Measurements from ENCODE around the gene IGF2.
A peak's percentile ranks its signal among the peaks of the same experiment; 100 is the strongest.

Gene IGF2

GRCh38 chr11:2102132-2102882, 36.9 kb downstream of the IGF2 start:
- no peak for DNase-seq

GRCh38 chr11:2101171-2101675, 38.0 kb downstream of the IGF2 start:
- DNase-seq, result no peak

GRCh38 chr11:2100361-2101170, 38.6 kb downstream of the IGF2 start:
- no peak for DNase-seq

- no peak for DNase-seq
These were observed 39.5 kb downstream of the IGF2 start for GRCh38 chr11:2099516-2100349.

- no peak for DNase-seq
These were observed 40.3 kb downstream of the IGF2 start for GRCh38 chr11:2098691-2099515.

GRCh38 chr11:2097998-2098690, 41.0 kb downstream of the IGF2 start:
- DNase-seq, result no peak

- no peak for DNase-seq
These were observed 41.7 kb downstream of the IGF2 start for GRCh38 chr11:2097356-2097997.

GRCh38 chr11:2096919-2097301, 42.3 kb downstream of the IGF2 start:
- no peak for DNase-seq

- DNase-seq, result no peak
These were observed 42.9 kb downstream of the IGF2 start for GRCh38 chr11:2096011-2096918.

- no peak for DNase-seq
These were observed 43.6 kb downstream of the IGF2 start for GRCh38 chr11:2095542-2095941.

GRCh38 chr11:2095198-2095520, 44.0 kb downstream of the IGF2 start:
- no peak for DNase-seq

GRCh38 chr11:2094354-2095197, 44.6 kb downstream of the IGF2 start:
- DNase-seq, result no peak

GRCh38 chr11:2093575-2094353, 45.4 kb downstream of the IGF2 start:
- DNase-seq, result no peak

GRCh38 chr11:2092956-2093412, 46.2 kb downstream of the IGF2 start:
- peak; percentile 39 for DNase-seq

GRCh38 chr11:2092464-2092910, 46.7 kb downstream of the IGF2 start:
- DNase-seq, result no peak

- no peak for DNase-seq
These were observed 47.3 kb downstream of the IGF2 start for GRCh38 chr11:2091786-2092463.

GRCh38 chr11:2091112-2091746, 48.0 kb downstream of the IGF2 start:
- no peak for DNase-seq
